Measurements from ENCODE around the gene RANBP17.

- TF ChIP-seq CTCF (IDR thresholded peaks at IDR 0.05; ENCODE audit: poor library complexity, severe bottlenecking) (no peak), POLR2AphosphoS5 (IDR thresholded peaks at IDR 0.05) (no peak), EZH2 (IDR thresholded peaks at IDR 0.05; ENCODE audit: borderline replicate concordance, insufficient read depth, low read length, poor library complexity, severe bottlenecking) (no peak), RAD21 (conservative IDR thresholded peaks at IDR 0.05) (no peak), REST (IDR thresholded peaks at IDR 0.05; ENCODE audit: borderline replicate concordance) (no peak), TAF1 (IDR thresholded peaks at IDR 0.05; ENCODE audit: low read depth) (no peak), EP300 (conservative IDR thresholded peaks at IDR 0.05; ENCODE audit: poor library complexity, severe bottlenecking) (no peak), MXI1 (conservative IDR thresholded peaks at IDR 0.05; ENCODE audit: poor library complexity, severe bottlenecking) (no peak)
Measured at GRCh38 chr5:170939178-170939577, 77.4 kb downstream of the RANBP17 start.
